IPS-15b (cell line): ENCODE data around the gene COL23A1.

ENCODE experiments used
- H3K27me3 ChIP-seq: one replicate; pipeline ENCODE4 v1.6.1; 2013; ENCODE audit warnings: low read length; ENCODE audit not compliant: control insufficient read depth, insufficient read depth
- H3K36me3 ChIP-seq: one replicate; pipeline ENCODE4 v1.6.1; 2013; ENCODE audit warnings: low read length; ENCODE audit not compliant: control insufficient read depth, insufficient read depth
- H3K4me1 ChIP-seq: one replicate; pipeline ENCODE4 v1.6.1; 2013; ENCODE audit warnings: mild to moderate bottlenecking, low read length; ENCODE audit not compliant: control insufficient read depth, insufficient read depth
- H3K4me3 ChIP-seq: one replicate; pipeline ENCODE4 v1.5.1; 2013; ENCODE audit warnings: low read depth, low read length
- H3K9ac ChIP-seq: one replicate; pipeline ENCODE4 v1.6.1; 2013; ENCODE audit warnings: low read depth, mild to moderate bottlenecking, low read length
- H3K9me3 ChIP-seq: one replicate; pipeline ENCODE4 v1.6.1; 2013; ENCODE audit warnings: mild to moderate bottlenecking, low read length; ENCODE audit not compliant: control insufficient read depth, insufficient read depth

The COL23A1 gene

GRCh38 chr5:178536541-178537466 lies 53.4 kb downstream of the COL23A1 start:
- Histone ChIP-seq H3K4me3 (no peak overlapping the region), H3K9me3 (no peaks in the 10 kb centered on the region), H3K27me3 (no peaks in the 10 kb centered on the region), H3K36me3 (no peaks in the 10 kb centered on the region), H3K4me1 (no peaks in the 10 kb centered on the region), H3K9ac (no peak overlapping the region)

- Histone ChIP-seq H3K9me3 (no peaks in the 10 kb centered on the region), H3K27me3 (no peaks in the 10 kb centered on the region), H3K4me1 (no peaks in the 10 kb centered on the region), H3K9ac (no peak overlapping the region), H3K4me3 (no peak overlapping the region), H3K36me3 (no peaks in the 10 kb centered on the region)
These were observed 54.7 kb downstream of the COL23A1 start for GRCh38 chr5:178535299-178536175.

- Histone ChIP-seq H3K36me3 (peaks cover 4% of the 10 kb centered on the region), H3K4me1 (no peaks in the 10 kb centered on the region), H3K9ac (no peak overlapping the region), H3K27me3 (no peaks in the 10 kb centered on the region), H3K9me3 (no peaks in the 10 kb centered on the region), H3K4me3 (no peak overlapping the region)
These were observed 57.1 kb downstream of the COL23A1 start for GRCh38 chr5:178533136-178533535.

GRCh38 chr5:178532666-178533065 lies 57.5 kb downstream of the COL23A1 start:
- H3K4me1 ChIP-seq: no peaks in the 10 kb centered on the region
- no peak overlapping the region for H3K4me3 ChIP-seq
- H3K36me3 ChIP-seq: peaks cover 4% of the 10 kb centered on the region
- H3K9ac ChIP-seq: no peak overlapping the region
- H3K9me3 ChIP-seq: no peaks in the 10 kb centered on the region
- no peaks in the 10 kb centered on the region for H3K27me3 ChIP-seq

- H3K9me3 ChIP-seq: no peaks in the 10 kb centered on the region
- peaks cover 4% of the 10 kb centered on the region for H3K36me3 ChIP-seq
- no peak overlapping the region for H3K4me3 ChIP-seq
- H3K27me3 ChIP-seq: no peaks in the 10 kb centered on the region
- H3K9ac ChIP-seq: no peak overlapping the region
- H3K4me1 ChIP-seq: no peaks in the 10 kb centered on the region
These were observed 58.0 kb downstream of the COL23A1 start for GRCh38 chr5:178532236-178532635.

- Histone ChIP-seq H3K9ac (no peak overlapping the region), H3K36me3 (peaks cover 4% of the 10 kb centered on the region), H3K4me1 (peaks cover 2% of the 10 kb centered on the region), H3K27me3 (no peaks in the 10 kb centered on the region), H3K9me3 (no peaks in the 10 kb centered on the region), H3K4me3 (no peak overlapping the region)
These were observed 58.4 kb downstream of the COL23A1 start for GRCh38 chr5:178531786-178532185.

GRCh38 chr5:178530526-178530925 lies 59.7 kb downstream of the COL23A1 start:
- H3K9ac ChIP-seq: no peak overlapping the region
- peaks cover 4% of the 10 kb centered on the region for H3K36me3 ChIP-seq
- no peaks in the 10 kb centered on the region for H3K9me3 ChIP-seq
- H3K27me3 ChIP-seq: no peaks in the 10 kb centered on the region
- H3K4me1 ChIP-seq: peaks cover 6% of the 10 kb centered on the region
- H3K4me3 ChIP-seq: no peak overlapping the region

GRCh38 chr5:178529080-178529479 lies 61.1 kb downstream of the COL23A1 start:
- Histone ChIP-seq H3K9ac (no peak overlapping the region), H3K9me3 (no peaks in the 10 kb centered on the region), H3K36me3 (peaks cover 4% of the 10 kb centered on the region), H3K27me3 (no peaks in the 10 kb centered on the region), H3K4me1 (peaks cover 6% of the 10 kb centered on the region), H3K4me3 (no peak overlapping the region)

- no peaks in the 10 kb centered on the region for H3K9me3 ChIP-seq
- H3K27me3 ChIP-seq: no peaks in the 10 kb centered on the region
These were observed 62.5 kb downstream of the COL23A1 start for GRCh38 chr5:178527458-178528307.

GRCh38 chr5:178526773-178527457 lies 63.3 kb downstream of the COL23A1 start:
- Histone ChIP-seq H3K9ac (no peak overlapping the region), H3K4me3 (no peak overlapping the region), H3K27me3 (no peaks in the 10 kb centered on the region), H3K9me3 (no peaks in the 10 kb centered on the region), H3K36me3 (peaks cover 6% of the 10 kb centered on the region), H3K4me1 (peaks cover 6% of the 10 kb centered on the region)

More at GRCh38 chr5:178527458-178528307, 62.5 kb downstream of the COL23A1 start:
- H3K4me1 ChIP-seq: peaks cover 6% of the 10 kb centered on the region
- H3K4me3 ChIP-seq: no peak overlapping the region
- H3K36me3 ChIP-seq: peaks cover 6% of the 10 kb centered on the region
- H3K9ac ChIP-seq: no peak overlapping the region
